ENCODE measurements around the gene RNF175.

- TF ChIP-seq CTCF (IDR thresholded peaks at IDR 0.05) (no peak), POLR2AphosphoS5 (IDR thresholded peaks at IDR 0.05) (no peak)
Measured at GRCh38 chr4:153788413-153789276, 28.8 kb upstream of the RNF175 start, which contains the start of gene SFRP2.

Measured in upper lobe of left lung (tissue), 4 donors.